ENCODE measurements around the gene PC. TPM values are rescaled to one million over a fixed set of nuclear protein-coding genes. Genes with fewer than 3 reads are reported as not detected.

PC gene
- polyA plus RNA-seq, 3 donors = 4.6 to 7.1 (median 6.0) TPM

- Histone ChIP-seq H4K20me1 (ENCODE audit: insufficient read depth, low read length) (no peaks in the 10 kb centered on the region), H2AFZ (ENCODE audit: insufficient read depth, low read depth, low read length, poor library complexity, severe bottlenecking) (no peak overlapping the region), H3K36me3 (replicated peaks in 1 of 2; ENCODE audit: control insufficient read depth in 1 of 2, insufficient read depth in 2 of 2, low read length in 2 of 2) (no peaks in the 10 kb centered on the region), H3K4me3 (replicated peaks in 1 of 3; ENCODE audit: low read depth in 2 of 3, low read length in 3 of 3) (no peak overlapping the region), H3K9ac (ENCODE audit: insufficient read depth, low read length, poor library complexity, severe bottlenecking) (no peak overlapping the region), H3K4me1 (ENCODE audit: control insufficient read depth in 1 of 2, insufficient read depth in 2 of 2, low read length in 2 of 2) (no peaks in the 10 kb centered on the region), H3K27me3 (ENCODE audit: control insufficient read depth in 2 of 2, insufficient read depth in 2 of 2, low read length in 2 of 2) (no peaks in the 10 kb centered on the region), H3K27ac (ENCODE audit: low read depth in 1 of 2, low read length in 2 of 2) (no peak overlapping the region), H3K4me2 (replicated peaks; ENCODE audit: extremely low read depth, low read length, poor library complexity, severe bottlenecking) (no peak overlapping the region), H3K9me3 (replicated peaks in 1 of 2; ENCODE audit: control insufficient read depth in 1 of 2, insufficient read depth in 1 of 2, low read length in 2 of 2) (no peaks in the 10 kb centered on the region), H3K79me2 (ENCODE audit: insufficient read depth, low read length) (no peaks in the 10 kb centered on the region)
- WGBS (ENCODE audit: insufficient coverage) = 66% methylated on average over 6 of the region's 9 CpGs
- no peak for DNase-seq
- Mint-ChIP-seq H3K27me3 (ENCODE audit: low read depth in 3 of 3) (peaks cover 2 to 15% (median 9%) of the 10 kb centered on the region in 3 donors), H3K4me1 (peaks cover 3% of the 10 kb centered on the region), H3K27ac (no peak overlapping the region), H3K36me3 (no peaks in the 10 kb centered on the region), H3K4me3 (no peak overlapping the region), H3K9me3 (no peaks in the 10 kb centered on the region)
- TF ChIP-seq CTCF (IDR thresholded peaks at IDR 0.05) = no peak
- intact Hi-C loops (cut with micrococcal nuclease) = no loop called here
These were observed 23.0 kb downstream of the PC start for GRCh38 chr11:66934950-66935779.

DNA sequence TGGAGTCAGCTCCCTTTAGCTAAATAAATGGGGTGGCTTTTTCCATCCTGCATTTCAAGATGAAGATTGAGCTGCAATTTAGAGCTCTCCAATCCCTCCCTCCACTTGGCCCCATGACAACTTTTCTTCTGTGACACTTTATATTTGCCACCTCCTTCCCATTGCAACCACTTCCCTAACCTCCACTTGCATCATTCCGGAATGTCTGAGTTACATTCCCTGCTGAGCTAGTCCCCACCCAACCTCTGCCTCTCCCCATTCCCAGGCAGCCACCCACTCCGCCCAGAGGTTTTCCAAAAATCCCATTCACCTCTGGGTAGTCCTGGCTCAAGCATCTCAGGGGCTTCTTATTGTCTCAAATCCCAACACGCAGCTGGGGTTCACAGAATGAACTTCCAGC, 24.7 kb downstream of the PC start:
- peaks cover 3% of the 10 kb centered on the region for H3K4me1 Mint-ChIP-seq
- H3K4me1 ChIP-seq (ENCODE audit: control insufficient read depth in 1 of 2, insufficient read depth in 2 of 2, low read length in 2 of 2) = no peaks in the 10 kb centered on the region
- no peaks in the 10 kb centered on the region for H3K9me3 ChIP-seq (replicated peaks in 1 of 2; ENCODE audit: control insufficient read depth in 1 of 2, insufficient read depth in 1 of 2, low read length in 2 of 2)
- no peaks in the 10 kb centered on the region for H3K79me2 ChIP-seq (ENCODE audit: insufficient read depth, low read length)
- intact Hi-C loops (cut with micrococcal nuclease) = no loop called here
- H3K36me3 Mint-ChIP-seq = no peaks in the 10 kb centered on the region
- 77% methylated on average over 3 of the region's 3 CpGs for WGBS (ENCODE audit: insufficient coverage)
- no peak overlapping the region for H3K4me2 ChIP-seq (replicated peaks; ENCODE audit: extremely low read depth, low read length, poor library complexity, severe bottlenecking)
- no peaks in the 10 kb centered on the region for H3K36me3 ChIP-seq (replicated peaks in 1 of 2; ENCODE audit: control insufficient read depth in 1 of 2, insufficient read depth in 2 of 2, low read length in 2 of 2)
- no peaks in the 10 kb centered on the region for H3K9me3 Mint-ChIP-seq
- H3K27me3 ChIP-seq (ENCODE audit: control insufficient read depth in 2 of 2, insufficient read depth in 2 of 2, low read length in 2 of 2) = no peaks in the 10 kb centered on the region
- H3K4me3 Mint-ChIP-seq = peak overlapping the region in 1 of 2 donors; percentile 17
- no peak overlapping the region for H2AFZ ChIP-seq (ENCODE audit: insufficient read depth, low read depth, low read length, poor library complexity, severe bottlenecking)
- H4K20me1 ChIP-seq (ENCODE audit: insufficient read depth, low read length) = no peaks in the 10 kb centered on the region
- H3K4me3 ChIP-seq (replicated peaks in 1 of 3; ENCODE audit: low read depth in 2 of 3, low read length in 3 of 3) = no peak overlapping the region
- no peak overlapping the region for H3K9ac ChIP-seq (ENCODE audit: insufficient read depth, low read length, poor library complexity, severe bottlenecking)
- peaks cover 2 to 15% (median 8%) of the 10 kb centered on the region in 3 donors for H3K27me3 Mint-ChIP-seq (ENCODE audit: low read depth in 3 of 3)
- H3K27ac ChIP-seq (ENCODE audit: low read depth in 1 of 2, low read length in 2 of 2) = no peak overlapping the region
- no peak for TF ChIP-seq CTCF (IDR thresholded peaks at IDR 0.05)
- no peak for DNase-seq
- no peak overlapping the region for H3K27ac Mint-ChIP-seq
